Sigmoid colon (tissue), 4 donors: ENCODE measurements around the gene ZNF473.

Experiments used
- CTCF ChIP-seq, 4 experiments: fragments of 450-650 bp in 3 of 4; fragments of 200-600 bp in 1 of 4; IDR thresholded peaks; one replicate each; pipeline ENCODE4 v1.5.1; 2016 to 2019; ENCODE audit warnings: antibody characterized with exemption in 4 of 4, mild to moderate bottlenecking in 3 of 4, moderate library complexity in 2 of 4
- EP300 ChIP-seq, 4 donors: sonication (generic); formaldehyde crosslinking; IDR thresholded peaks; one replicate each; pipeline ENCODE4 v1.6.1; 2017; ENCODE audit warnings: antibody characterized with exemption in 4 of 4

GRCh38 chr19:50002386-50002960 is 23.3 kb upstream of the ZNF473 start:
- TF ChIP-seq CTCF (IDR thresholded peaks at IDR 0.05), result no peak
- TF ChIP-seq EP300 (IDR thresholded peaks at IDR 0.05), result no peak
